Endometrial microvascular endothelial cells (primary cell): Measurements from ENCODE around the gene SYT1. TPM values are rescaled to one million over a fixed set of nuclear protein-coding genes. Genes with fewer than 3 reads are reported as not detected.
"Not testable (repeated sequence)": the region's sequence is repeated elsewhere in the genome, so short reads cannot be mapped to it uniquely, and the experiment has no call there.

Experiments
- in situ Hi-C: cut with HindIII; loops from 2 replicates; pipeline ENCODE4 v1.10.0; 2017; ENCODE audit warnings: low sequenced_read_pairs, low pct_unique_long_range_greater_than_20kb; ENCODE audit errors: inconsistent ontology term
- total RNA-seq: library from RNA; depleted of rRNA; stranded (reverse); fragments of >200 nt; gene quantifications from one replicate; pipeline ENCODE4 v1.2.3, GENCODE V29; 2015; ENCODE audit errors: inconsistent ontology term

Gene SYT1
- total RNA-seq, 1 donor from 2014 or later = 2.6 TPM

DNA sequence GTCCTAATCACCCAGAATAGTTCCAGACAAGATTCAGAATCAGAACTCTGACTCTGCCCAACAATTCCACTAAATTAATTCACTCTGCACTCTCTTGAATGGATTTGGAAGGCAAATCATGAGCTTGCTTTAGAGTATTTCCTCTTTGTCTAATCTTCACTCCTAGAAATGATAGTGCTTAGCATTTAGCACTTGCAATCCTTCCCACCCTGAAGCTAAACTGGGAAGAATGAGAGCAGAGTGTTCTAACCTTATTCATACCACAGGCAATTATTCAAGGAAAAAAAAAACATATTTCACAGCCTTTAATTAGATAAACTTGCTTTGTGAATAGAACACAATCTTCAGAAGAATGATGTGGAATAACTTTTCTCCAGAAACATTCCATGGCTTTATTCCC is 561.5 kb downstream of the SYT1 start:
- in situ Hi-C loops = no loop called here

DNA sequence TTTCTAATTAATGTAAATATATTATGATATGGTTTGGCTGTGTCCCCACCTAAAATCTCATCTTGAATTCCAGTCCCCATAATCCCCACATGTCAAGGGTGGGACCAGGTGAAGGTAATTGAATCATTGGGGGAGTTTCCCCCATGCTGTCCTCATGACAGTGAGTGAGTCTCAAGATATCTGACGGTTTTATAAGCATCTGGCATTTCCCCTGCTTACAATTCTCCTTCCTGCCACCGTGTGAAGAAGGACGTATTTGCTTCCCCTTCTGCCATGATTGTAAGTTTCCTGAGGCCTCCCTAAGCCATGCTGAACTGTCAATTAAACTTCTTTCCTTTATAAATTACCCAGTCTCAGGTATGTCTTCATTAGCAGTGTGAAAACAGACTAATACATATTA is 562.2 kb downstream of the SYT1 start:
- in situ Hi-C loops = not testable (repeated sequence)

DNA sequence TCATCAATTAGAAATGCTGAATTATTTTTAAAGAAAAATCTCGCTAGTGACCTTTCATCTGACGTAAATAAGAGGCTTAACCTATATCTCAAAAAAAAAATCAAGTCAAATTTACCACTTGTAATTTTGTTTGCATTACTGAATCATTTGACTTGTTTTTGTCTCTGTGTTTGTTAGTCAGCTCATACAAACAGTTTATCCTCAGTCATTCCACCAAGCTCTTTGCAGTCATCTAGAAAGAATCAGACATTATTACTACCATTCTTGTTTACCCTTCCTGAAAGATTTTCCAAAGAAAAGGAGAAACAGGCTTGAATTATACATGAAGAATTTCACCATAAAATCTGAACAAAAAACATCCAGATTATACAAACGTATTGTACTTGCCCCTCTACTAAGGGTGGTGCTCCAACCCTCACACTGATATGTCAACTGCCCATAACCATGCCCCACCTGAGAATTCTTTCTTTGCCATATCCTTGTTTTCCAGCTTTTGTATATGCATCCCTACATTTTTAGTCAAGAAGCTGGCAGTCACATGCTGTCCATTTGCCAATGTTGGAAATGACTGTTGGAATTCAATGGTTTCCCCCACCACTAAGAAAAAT is 569.0 kb downstream of the SYT1 start:
- in situ Hi-C loops = no loop called here

DNA sequence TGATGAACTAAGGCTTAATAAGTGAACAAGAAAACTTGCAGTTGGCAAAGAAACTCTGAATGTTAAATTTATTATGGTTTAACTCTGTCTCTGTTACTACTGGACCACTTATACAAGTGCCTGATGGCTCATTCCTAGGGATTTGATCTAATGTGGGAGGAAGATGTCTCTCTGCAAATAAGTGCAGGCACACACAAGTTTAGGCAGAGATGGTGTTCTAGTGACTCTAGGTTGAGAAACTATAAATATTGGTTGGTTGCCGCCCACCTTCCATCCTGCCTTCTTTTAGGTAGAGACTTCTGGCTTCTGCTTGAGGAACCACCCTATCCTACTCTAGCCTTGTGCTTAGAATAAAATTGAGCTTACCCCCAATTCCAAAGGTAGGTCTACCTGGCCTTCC is 570.0 kb downstream of the SYT1 start:
- in situ Hi-C loops = no loop called here

DNA sequence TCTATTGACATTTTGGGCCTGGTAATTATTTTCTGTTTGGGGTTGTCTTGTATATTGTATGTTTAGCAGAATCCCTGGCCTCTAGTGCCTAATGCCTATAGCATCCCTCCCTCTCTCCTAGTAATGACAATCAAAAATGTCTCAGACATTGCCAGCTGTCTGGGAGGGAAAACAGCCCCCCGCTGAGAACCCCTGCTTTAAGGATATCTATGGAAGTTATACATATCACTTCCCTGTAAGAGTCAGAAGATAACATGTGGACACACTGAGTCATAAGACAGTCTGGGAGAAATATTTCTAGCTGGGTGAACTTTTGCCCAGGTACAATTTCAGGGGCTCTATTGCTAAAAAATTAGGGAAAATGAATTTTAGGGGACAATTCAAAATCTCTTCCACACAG is 571.2 kb downstream of the SYT1 start:
- in situ Hi-C loops = no loop called here

DNA sequence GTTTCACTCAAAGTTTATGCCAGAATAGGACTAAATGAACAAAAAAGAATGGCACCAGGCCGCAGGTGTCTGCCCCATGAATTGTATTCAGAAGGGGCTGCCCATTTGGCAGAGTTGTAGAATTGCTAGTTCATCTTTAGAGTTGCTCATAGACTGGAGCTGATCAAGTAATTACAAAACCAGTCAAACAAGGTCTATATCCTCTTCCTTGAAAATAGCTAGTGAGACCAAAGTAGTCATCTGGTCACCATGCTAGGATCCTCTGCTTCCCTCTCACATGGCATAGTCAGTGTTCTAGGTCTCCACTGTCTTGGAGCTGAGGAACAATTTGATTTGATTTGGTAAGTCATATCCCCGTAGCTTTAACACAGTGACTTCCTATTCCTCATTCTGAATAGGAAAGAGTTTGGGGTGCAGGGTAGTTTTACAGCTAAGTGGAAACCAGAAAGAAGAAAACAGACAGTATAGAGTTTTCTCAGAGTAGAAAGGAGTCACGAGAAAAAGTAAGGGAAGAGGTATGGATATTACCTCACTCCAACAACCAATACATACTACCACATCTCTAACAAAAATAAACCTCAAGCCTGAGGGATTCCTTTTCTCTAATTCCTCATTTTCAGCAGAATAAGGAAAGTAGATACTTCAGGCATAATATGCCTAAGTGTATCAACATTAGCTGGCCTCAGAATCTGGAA is 574.1 kb downstream of the SYT1 start:
- in situ Hi-C loops = no loop called here

DNA sequence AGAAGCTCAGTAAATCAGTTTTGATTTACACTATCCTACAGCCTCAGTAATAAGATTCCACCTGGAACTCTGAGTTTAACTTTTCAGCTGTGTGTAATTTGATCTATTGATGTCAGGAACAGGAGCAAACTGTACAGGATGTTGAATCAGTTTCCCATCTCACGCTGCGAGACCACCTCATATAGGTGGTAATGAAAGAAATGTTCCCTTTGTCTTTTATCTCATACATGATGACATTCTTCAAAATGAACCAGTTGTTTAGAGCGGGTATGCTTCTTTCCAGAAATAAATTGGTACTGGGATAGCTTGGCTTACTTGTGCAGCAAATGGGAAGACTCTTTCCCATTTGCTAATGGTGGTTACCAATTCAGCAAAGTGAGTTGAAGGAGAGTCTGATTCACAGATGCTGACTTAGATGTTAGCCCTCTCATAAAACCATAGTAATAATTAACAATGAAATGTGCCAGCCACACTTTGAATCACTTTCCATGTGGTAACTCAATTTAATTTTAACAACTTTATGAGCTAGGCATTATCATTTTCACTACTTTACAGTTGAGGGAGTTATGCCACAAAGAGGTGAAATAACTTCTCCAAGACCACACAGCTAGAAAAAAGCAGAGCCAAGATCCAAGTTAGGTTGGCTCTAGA is 574.7 kb downstream of the SYT1 start:
- in situ Hi-C loops = no loop called here

DNA sequence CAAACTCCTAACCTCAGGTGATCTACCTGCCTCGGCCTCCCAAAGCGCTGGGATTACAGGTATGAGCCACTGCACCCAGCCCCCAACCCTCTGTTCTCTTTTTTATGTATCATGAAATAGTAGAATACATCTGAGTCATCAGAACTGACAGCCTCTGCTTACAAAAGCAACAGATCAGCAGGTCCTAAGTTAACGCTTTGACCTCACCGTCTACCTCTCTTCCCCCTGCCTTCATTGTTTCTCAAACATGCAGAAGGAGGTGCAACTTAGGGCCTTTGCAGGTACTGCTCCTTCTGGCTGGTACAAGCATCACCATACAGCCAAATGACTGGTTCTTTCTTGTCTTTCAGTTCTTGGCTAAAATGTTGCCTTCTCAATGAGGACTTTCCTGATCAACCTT is 577.0 kb downstream of the SYT1 start:
- in situ Hi-C loops = no loop called here

DNA sequence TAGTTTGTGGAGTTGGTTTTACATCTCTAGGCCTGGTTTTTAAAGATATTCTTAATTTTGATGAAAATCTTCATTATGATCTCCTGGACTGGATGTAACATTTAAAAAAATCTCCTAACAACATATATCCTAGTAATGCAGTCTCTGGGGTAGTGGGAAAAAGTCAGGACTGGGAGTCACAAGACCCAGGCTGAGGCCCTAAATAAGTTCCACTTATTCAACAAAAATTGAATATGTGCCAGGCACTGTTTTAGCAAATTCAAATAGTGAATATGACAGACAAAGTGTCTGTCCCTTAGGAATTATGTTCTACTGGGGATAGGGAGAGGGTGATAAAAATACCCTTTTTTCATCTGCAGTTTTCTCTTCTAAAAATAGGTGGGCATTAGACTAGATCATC is 577.8 kb downstream of the SYT1 start:
- in situ Hi-C loops = no loop called here

DNA sequence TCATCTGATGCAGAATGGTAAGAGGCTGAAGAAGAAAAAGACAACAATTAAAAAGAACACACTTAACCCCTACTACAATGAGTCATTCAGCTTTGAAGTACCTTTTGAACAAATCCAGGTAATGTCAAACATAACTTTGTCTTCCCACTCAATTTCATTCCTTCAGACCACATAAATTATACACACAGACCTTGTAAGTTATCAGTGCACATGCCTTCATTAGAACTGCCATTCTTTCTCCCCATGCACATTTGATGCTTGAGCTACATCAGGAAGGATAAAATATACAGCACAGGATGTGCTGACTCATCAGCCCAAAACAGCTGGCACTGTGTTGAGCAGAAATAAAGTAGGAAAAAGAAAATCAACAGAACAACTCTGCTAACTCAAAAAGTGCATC is 579.5 kb downstream of the SYT1 start:
- in situ Hi-C loops = no loop called here

DNA sequence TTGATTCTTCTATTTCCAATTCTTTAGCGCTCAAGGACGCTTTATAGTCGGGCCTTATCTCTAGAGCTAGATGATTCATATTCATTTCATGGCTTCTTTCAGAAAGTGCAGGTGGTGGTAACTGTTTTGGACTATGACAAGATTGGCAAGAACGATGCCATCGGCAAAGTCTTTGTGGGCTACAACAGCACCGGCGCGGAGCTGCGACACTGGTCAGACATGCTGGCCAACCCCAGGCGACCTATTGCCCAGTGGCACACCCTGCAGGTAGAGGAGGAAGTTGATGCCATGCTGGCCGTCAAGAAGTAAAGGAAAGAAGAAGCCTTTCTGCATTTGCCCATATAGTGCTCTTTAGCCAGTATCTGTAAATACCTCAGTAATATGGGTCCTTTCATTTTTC is 584.2 kb downstream of the SYT1 start:
- in situ Hi-C loops = no loop called here

DNA sequence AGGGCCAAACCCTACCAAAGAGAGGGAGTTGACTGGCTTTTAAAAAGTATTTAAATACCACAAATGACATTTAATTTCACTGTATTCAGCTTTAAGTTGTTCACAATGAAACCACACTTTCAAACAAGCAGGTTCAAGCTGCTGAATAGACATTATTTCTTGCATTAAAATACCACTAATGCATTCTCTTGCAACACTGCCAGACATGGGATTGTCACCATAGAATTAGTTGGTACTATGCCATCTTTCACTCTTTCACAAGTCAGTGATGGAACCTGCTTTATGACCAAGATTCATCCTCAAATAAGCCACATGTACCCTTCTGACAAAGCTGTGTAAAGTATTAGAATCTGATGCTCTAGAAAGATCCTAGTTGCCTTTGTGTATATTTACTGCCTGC is 586.8 kb downstream of the SYT1 start:
- in situ Hi-C loops = no loop called here

DNA sequence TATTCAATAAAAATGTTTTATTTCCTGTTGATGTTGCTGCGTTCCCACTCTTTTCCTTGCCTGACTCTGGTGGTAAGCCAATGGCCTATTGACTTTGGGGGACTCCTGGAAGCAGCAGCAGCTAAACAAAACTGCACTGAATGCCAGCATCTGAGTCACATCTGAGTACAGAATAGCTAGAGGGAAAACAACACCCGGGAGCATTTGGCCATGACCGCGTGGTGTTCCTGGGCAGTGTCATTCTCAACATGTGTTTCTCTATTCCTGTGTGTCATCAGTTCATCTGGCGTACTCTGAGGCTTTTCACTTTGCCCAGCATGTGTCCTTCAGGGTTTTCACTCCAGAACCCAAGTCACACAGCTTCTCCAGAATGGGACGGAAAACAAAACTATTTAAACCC is 587.4 kb downstream of the SYT1 start:
- in situ Hi-C loops = no loop called here

DNA sequence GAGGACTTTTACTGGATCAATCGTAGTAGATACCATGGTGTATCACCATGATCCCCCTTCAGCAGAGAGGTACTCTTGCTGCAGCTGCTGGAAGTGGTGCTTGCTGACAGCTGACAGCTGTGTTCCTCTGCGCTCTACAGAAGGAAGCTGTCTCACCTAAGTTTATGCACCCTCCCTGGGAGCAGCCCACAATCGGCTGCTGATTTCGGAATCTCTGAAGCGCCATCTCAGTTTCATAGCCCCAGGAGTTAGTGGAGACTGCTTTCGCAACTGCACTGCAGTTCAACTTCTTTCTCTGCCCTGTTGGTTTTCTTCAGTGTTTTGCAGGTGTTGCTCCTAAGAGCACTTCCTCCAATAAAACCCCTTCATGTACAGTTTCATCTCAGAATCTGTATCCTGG is 588.3 kb downstream of the SYT1 start:
- in situ Hi-C loops = no loop called here

DNA sequence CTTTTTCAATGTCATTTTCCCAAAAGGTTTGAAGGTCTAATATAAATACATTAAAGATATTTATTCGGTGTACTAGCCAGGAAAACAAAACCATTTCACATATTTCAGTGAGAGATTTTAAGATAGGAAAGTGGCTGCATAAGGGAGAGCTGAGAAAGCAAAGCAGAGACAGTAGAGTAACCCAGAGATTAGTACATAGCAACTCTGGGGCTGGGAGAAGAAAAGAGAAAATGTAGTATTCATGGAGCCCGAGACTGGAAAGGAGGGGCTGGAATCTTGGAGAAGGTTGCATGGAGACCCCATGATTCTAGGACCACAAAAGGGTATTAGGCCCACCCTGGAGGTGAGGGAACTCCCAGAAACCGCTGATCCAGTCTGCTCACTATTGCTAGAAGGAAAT is 589.2 kb downstream of the SYT1 start:
- in situ Hi-C loops = no loop called here

DNA sequence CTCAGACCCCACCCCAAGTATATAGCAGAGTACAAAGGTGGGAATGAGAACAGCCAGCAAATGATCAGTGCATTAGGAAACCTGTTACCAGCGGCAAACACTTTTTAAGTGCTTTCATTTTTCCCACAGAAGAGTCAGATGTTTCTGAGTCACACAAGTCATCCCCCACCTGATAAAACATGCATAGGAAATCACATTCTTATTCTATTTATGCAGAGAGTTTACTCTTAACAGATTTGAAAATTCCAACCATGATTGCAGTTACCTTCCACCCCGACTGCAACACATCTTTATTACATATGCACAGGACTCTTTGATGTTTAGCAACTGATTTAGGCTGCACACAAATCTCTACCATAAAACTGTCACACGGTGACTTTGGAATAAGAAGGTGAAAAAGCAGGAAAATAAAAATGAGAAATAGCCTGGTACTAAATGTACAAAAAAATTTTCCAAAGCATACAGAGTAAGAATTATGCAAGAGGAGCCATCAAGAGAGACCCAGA is 589.8 kb downstream of the SYT1 start:
- in situ Hi-C loops = no loop called here

DNA sequence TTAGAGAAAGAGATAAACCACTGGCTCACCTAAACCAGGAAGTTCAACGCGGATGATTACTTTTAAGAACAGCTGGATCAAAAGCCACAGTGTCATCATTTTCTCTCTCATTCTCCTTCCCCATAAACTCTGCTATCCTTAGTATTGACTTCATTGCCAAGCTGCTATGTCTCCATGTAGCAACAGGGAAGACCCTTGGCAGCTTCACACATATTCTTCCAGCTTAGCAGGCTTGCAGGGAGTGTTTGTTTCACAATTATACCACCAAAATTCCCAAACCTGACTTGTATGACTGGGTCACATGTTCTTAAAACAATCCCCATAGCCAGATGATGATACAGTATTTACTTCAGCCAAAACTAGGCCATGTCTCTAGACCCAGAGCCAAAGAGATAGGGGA is 590.7 kb downstream of the SYT1 start:
- in situ Hi-C loops = no loop called here

DNA sequence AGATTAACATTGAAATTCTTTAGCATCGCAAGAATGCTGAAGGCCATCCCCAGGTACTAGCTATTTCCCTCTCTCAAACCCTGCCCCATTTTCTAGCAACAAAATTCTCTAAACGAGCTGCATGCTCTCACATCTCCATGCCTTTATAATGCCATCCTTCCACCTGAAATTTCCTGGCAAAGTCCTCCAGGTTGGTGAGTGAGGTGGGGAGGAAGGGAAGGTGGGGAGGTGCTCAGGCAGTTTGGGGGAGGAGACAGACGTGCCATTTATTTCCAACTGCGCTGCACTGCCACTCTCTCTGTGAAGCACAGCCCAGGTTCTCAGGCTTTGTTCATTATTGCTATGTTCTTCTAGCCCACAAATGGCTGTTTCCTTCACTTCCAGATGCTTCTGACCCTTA is 617.7 kb downstream of the SYT1 start:
- in situ Hi-C loops = no loop called here

DNA sequence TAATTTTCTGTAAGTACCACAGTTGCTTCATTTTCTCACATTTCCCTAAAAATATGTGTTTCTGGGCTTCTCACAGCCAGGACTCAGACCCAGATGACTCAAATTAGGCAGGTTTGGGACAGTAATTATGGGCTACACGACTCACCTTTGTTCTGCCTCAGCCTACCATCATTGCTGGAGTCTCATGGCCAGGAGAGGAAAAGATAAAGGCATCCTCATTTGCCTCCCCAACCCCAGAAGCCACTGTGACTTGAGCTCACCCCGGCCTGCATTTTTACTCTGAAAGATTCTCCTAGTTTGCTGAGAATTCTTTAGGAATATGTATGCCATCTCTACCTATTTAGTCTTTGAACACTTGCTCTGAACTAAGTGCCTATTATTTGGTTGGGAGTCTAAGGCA is 618.3 kb downstream of the SYT1 start:
- in situ Hi-C loops = no loop called here

DNA sequence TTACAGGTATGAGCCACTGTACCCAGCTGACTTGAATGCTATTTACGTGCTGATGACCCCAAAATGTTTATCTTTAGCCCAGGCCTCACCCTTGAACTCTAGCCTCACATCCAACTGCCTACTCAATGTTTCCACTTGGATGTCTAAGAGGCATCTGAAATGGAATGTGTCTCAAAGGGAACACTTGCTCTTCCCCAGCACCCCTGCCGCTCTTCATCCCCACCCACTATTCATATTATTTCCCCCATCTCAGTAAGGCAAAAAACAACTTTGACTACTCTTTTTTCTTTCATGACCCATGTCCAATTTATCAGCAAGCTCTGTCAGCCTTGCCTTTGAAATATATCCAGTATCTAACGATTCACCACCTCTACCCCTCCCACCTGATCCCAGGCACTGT is 621.6 kb downstream of the SYT1 start:
- in situ Hi-C loops = no loop called here
